Fibroblast of pulmonary artery (primary cell): ENCODE data around the gene PMFBP1.

ENCODE experiments used
- DNase-seq: peaks from one replicate; pipeline ENCODE4 v3.0.0-alpha.2; 2010; ENCODE audit warnings: low read depth
- H3K4me3 ChIP-seq: replicated peaks from 2 replicates; pipeline ENCODE4 v1.5.1; 2011; ENCODE audit warnings: low read depth, mild to moderate bottlenecking, control low read depth, low read length, moderate library complexity
- CTCF ChIP-seq: IDR thresholded peaks from 2 replicates; pipeline ENCODE4 v1.5.1; 2011; ENCODE audit warnings: mild to moderate bottlenecking, control low read depth, low read length, inconsistent platforms; ENCODE audit errors: missing control alignments

PMFBP1 gene

DNA sequence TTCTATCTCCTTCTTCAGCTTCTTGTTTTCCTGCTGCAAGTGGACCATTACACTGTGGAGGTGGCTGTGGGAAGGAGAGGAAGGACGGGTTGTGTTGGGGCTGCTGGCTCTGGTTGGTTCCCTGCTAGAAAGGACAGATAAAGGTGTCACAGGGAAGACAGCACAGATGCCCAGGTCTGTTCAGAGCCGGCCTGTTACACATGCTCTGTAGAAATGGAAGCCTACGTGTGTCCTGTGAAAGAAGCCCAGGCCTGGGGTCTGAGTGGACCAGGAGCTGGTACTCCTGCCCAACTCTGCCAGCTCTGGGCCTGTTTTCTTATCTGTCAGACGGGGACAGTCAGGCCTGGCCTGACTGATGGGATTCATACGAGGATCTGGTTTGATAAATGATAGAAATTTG is 51.9 kb downstream of the PMFBP1 start:
- no peak for DNase-seq
- no peak for TF ChIP-seq CTCF
- H3K4me3 ChIP-seq: no peak overlapping the region

DNA sequence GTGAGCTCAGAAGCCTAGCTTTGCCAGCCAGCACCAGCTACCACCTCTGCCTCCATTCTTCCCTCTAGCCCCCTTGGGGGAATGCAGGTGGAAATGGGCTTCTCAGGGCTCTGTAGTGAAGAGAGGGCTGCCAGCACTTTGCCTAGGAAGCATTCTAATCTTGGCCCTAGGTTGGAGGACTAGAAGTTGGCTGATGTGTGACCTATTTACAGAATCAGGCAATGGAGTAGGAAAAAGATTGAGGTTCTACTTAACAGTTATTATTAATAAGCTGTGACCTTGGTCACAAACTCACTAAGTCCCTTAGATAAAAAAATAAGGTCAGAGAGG is 58.4 kb downstream of the PMFBP1 start:
- DNase-seq: no peak
- TF ChIP-seq CTCF: no peak
- no peak overlapping the region for H3K4me3 ChIP-seq

- no peak overlapping the region for H3K4me3 ChIP-seq
- DNase-seq: no peak
- no peak for TF ChIP-seq CTCF
These were observed 58.9 kb downstream of the PMFBP1 start for GRCh38 chr16:72112906-72113615.

DNA sequence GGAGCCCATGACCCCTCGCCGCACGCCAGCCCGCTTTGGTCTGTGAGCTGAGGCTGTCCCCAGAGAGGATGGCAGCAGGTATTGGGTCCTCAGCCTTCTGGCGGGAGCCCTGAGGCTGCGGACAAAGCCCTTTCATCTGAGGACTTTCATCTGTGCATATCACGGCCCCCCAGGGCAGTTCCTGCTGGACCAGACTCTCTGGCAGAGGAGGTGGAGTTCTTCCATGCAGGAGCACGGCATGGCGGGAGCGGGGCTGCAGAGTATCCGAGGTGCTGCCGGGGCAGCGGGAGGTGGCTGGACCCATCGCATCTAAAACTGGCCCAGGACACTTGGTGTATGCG is 59.5 kb downstream of the PMFBP1 start:
- H3K4me3 ChIP-seq: no peak overlapping the region
- no peak for DNase-seq
- TF ChIP-seq CTCF: no peak

GRCh38 chr16:72111657-72112451 is 60.1 kb downstream of the PMFBP1 start:
- no peak for DNase-seq
- H3K4me3 ChIP-seq: no peak overlapping the region
- TF ChIP-seq CTCF: no peak

- no peak overlapping the region for H3K4me3 ChIP-seq
- no peak for DNase-seq
- TF ChIP-seq CTCF: no peak
These were observed 61.0 kb downstream of the PMFBP1 start for GRCh38 chr16:72110662-72111615.
